ENCODE measurements around the gene SARS2.

The SARS2 gene

DNA sequence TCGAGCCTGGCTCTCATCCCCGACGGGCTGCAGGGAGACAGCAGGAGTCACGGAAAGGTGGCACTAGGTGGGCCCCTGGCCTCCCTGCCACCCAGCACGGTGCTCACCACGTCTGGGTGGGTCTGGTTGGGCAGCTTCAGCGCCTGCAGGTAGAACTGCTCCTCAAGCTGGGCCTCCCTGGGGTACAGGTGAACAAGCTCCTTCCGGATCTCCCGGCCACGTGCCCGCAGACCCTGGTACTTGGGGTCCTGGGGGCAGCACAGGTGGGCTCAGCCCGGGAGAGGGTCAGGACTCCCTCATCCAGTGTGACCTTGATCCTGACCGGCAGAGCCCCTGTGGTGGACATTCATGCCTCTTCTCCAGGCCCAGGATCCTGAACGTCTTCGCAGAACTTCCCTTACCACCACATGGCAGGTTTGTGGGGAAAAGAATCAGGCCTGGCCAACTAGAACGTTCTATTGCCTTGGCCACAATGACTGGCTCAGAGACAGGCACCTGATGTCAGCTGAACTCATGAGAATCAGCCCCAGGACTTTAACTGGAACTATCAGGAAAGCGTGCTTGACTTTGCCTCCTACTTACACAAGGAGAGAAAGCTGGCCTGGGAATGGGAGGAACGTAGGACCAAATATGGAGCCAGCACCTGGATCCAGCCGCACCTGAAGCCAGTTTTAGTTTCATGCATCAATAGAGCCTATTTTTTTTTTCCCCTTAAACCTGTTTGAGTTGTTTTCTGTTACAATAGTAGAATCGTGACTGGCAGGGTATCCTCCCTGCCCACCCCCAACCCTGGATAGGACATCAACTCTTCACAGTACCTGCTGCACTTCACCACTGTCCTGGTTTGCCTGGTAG, 8.9 kb downstream of the SARS2 start:
- FAIRE-seq (no peak), DNase-seq (ENCODE audit: insufficient read length) (no peak)
- peak; percentile 27; the same call in 1 of the 2 replicates for TF ChIP-seq POLR2A (IDR thresholded peaks at IDR 0.05; ENCODE audit: low read depth, low read length)
- TF ChIP-seq POLR2AphosphoS5 (IDR thresholded peaks at IDR 0.05; ENCODE audit: low read depth, low read length) = no peak

DNA sequence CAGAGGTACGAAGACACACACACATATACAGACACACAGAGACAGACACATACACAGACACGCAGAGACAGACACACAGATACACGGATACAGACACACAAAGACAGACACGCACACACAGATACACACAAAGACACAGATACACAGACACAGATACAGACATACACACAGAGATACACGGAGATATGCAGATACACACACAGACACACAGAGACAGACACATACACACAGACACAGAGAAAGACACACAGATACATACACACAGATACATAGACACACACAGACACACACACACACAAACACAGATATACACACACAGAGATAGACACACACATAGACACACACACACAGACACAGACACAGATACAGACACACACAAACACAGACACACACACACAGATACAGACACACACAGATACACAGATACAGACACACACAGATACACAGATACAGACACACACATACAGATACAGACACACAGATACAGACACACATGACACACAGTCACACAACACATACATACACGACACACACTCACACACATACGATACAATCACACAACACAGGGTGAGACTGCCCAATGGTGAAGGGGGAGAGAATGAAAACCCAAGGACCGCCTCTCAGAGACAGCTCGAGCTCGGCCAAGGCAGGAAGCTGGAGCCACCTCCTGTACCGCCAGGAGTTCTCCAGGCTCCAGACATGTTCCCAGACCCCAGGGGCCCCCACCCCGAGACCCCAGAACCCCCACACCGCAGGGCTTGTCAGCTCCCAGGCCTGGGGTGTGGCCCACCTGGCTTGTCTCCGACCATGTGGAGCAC, 9.8 kb downstream of the SARS2 start:
- FAIRE-seq = no peak
- DNase-seq (ENCODE audit: insufficient read length) = no peak
- no peak for TF ChIP-seq TAF1 (IDR thresholded peaks at IDR 0.05; ENCODE audit: borderline replicate concordance, low read depth, low read length)
- TF ChIP-seq POLR2A (IDR thresholded peaks at IDR 0.05; ENCODE audit: low read depth, low read length) = peak; percentile 37; the same call in 1 of the 2 replicates

GRCh38 chr19:38919837-38920601, 10.5 kb downstream of the SARS2 start:
- FAIRE-seq = no peak
- no peak for DNase-seq (ENCODE audit: insufficient read length)
- no peak for TF ChIP-seq POLR2A (IDR thresholded peaks at IDR 0.05; ENCODE audit: low read depth, low read length)
- TF ChIP-seq POLR2AphosphoS5 (IDR thresholded peaks at IDR 0.05; ENCODE audit: low read depth, low read length) = no peak
- no peak for TF ChIP-seq TAF1 (IDR thresholded peaks at IDR 0.05; ENCODE audit: borderline replicate concordance, low read depth, low read length)

GRCh38 chr19:38918526-38918925, 12.0 kb downstream of the SARS2 start:
- peak; percentile 13 for DNase-seq (ENCODE audit: insufficient read length)
- TF ChIP-seq TAF1 (IDR thresholded peaks at IDR 0.05; ENCODE audit: borderline replicate concordance, low read depth, low read length) (no peak), POLR2AphosphoS5 (IDR thresholded peaks at IDR 0.05; ENCODE audit: low read depth, low read length) (no peak), POLR2A (IDR thresholded peaks at IDR 0.05; ENCODE audit: low read depth, low read length) (no peak)
- no peak for FAIRE-seq

GRCh38 chr19:38917921-38918491, 12.6 kb downstream of the SARS2 start:
- DNase-seq (ENCODE audit: insufficient read length) = peak; percentile 13
- FAIRE-seq = no peak
- TF ChIP-seq TAF1 (IDR thresholded peaks at IDR 0.05; ENCODE audit: borderline replicate concordance, low read depth, low read length) = no peak
- no peak for TF ChIP-seq POLR2AphosphoS5 (IDR thresholded peaks at IDR 0.05; ENCODE audit: low read depth, low read length)
- no peak for TF ChIP-seq POLR2A (IDR thresholded peaks at IDR 0.05; ENCODE audit: low read depth, low read length)

DNA sequence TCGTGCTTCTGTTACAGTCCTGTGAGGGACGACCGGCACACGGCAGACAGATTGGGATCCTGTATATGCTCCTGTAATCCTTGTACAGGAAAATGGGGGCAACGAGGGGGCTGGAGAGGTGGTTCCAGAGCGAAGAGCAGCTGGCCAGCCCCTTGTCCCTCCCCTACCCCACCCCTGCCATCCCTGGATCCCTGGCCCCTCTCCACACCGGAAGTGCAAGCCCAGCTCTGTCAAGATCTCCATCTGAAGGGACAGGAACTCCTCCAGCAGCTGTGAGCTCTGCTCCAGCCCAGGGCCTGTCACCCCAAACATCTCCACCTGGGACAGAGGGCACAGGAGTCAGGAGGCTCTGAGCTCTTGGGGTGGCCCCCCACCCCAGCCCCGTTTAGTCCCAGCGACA, 13.0 kb downstream of the SARS2 start:
- FAIRE-seq = no peak
- TF ChIP-seq POLR2A (IDR thresholded peaks at IDR 0.05; ENCODE audit: low read depth, low read length) = no peak

GRCh38 chr19:38915329-38916321, 14.9 kb downstream of the SARS2 start:
- DNase-seq (ENCODE audit: insufficient read length) (no peak), FAIRE-seq (no peak)
- TF ChIP-seq TAF1 (IDR thresholded peaks at IDR 0.05; ENCODE audit: borderline replicate concordance, low read depth, low read length) (no peak), POLR2A (IDR thresholded peaks at IDR 0.05; ENCODE audit: low read depth, low read length) (no peak), POLR2AphosphoS5 (IDR thresholded peaks at IDR 0.05; ENCODE audit: low read depth, low read length) (no peak)

More for the DNA sequence above, 13.0 kb downstream of the SARS2 start:
- DNase-seq (ENCODE audit: insufficient read length) = peak; percentile 15

- no peak for TF ChIP-seq TAF1 (IDR thresholded peaks at IDR 0.05; ENCODE audit: borderline replicate concordance, low read depth, low read length)
- no peak for TF ChIP-seq POLR2A (IDR thresholded peaks at IDR 0.05; ENCODE audit: low read depth, low read length)
- TF ChIP-seq POLR2AphosphoS5 (IDR thresholded peaks at IDR 0.05; ENCODE audit: low read depth, low read length) = no peak
- FAIRE-seq = no peak
- no peak for DNase-seq (ENCODE audit: insufficient read length)
These were observed 16.6 kb downstream of the SARS2 start for GRCh38 chr19:38913958-38914357.

DNA sequence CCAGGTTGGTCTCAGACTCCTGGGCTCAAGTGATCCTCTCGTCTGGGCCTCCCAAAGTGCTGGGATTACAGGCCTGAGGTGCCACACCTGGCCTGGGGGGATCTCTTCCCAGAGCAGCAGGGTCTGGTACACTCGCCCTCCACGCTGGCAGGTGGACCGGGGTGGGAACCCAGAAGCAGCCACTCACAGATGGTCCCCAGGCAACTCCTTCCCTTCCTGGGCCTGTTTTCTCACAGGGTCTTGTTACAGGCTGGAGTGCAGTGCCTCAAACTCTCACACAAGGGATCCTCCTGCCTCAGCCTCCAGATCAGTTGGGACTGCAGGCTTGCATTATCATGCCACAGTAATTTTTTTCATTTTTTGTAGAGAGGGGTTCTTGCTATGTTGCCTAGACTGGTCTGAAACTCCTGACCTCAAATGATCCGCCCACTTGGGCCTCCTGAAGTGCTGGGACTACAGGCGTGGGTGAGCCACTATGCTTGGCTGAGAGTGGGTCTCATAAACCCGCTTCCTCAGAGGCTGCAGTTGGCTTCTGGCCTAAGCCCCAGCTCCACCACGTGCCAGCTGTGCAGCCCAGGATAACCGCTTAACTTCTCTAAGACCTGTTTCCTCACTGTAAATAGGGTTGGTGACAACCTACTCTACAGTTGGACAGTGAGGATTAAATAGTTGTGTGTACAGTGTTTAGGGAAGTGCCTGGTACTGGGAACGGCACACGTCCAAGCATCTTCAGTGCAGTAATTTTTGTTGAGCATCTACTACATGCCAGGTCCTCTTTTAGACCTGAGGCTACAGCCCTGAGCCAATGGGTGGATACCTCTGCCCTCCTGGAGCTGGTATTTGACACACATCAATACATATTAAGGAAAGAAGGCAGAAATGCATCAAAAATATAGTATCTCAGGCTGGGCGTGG, 17.7 kb downstream of the SARS2 start:
- DNase-seq (ENCODE audit: insufficient read length) (peak; percentile 21), FAIRE-seq (peak; percentile 72)
- TF ChIP-seq POLR2AphosphoS5 (IDR thresholded peaks at IDR 0.05; ENCODE audit: low read depth, low read length) (no peak), TAF1 (IDR thresholded peaks at IDR 0.05; ENCODE audit: borderline replicate concordance, low read depth, low read length) (no peak), POLR2A (IDR thresholded peaks at IDR 0.05; ENCODE audit: low read depth, low read length) (no peak)
